A549 (cell line): ENCODE data around the gene LOXL3. TPM values are rescaled to one million over a fixed set of nuclear protein-coding genes. Genes with fewer than 3 reads are reported as not detected.

Experiments used
- ATAC-seq, 2 experiments: fragments of 200-7000 bp in 1 of 2; fragments of >200 bp in 1 of 2; cut with Nextera tagmentation in 1 of 2; cut with Tn5 transposase in 1 of 2; 3 replicates each; pipeline versions ENCODE4 v1.8.0 to v1.9.1; 2018 to 2020; ENCODE audit warnings: mild to moderate bottlenecking in 1 of 2, moderate library complexity in 1 of 2
- CTCF ChIA-PET: fragments of 300-600 bp; sonication (Branson Sonifier 250); formaldehyde crosslinking; extraction: SDS; loops from one replicate; lab custom pipeline; 2021; ENCODE audit warnings: antibody characterized with exemption, inconsistent platforms; lab: Yijun Ruan, JAX
- POLR2A ChIA-PET: fragments of 350-600 bp; formaldehyde crosslinking; extraction: SDS; loops from one replicate; lab custom pipeline; 2021; ENCODE audit warnings: antibody characterized with exemption, inconsistent platforms; lab: Yijun Ruan, JAX
- DNase-seq, 2 experiments: peaks; one replicate each; pipeline versions ENCODE4 v3.0.0 to v3.0.0-alpha.2; 2011 to 2016; ENCODE audit warnings: low read depth in 1 of 2, low spot score in 1 of 2
- FAIRE-seq: peaks from 2 replicates; lab custom pipeline; 2011; peaks lifted over from hg19 to GRCh38; lab: Jason Lieb, UNC
- H3K27ac ChIP-seq, 2 experiments: fragments of >200 bp; sonication (Bioruptor Twin); formaldehyde crosslinking; 3 replicates each; pipeline ENCODE4 v1.5.1; 2016 to 2017
- H3K4me1 ChIP-seq: fragments of >200 bp; sonication (Bioruptor Twin); formaldehyde crosslinking; 3 replicates; pipeline ENCODE4 v1.6.1; 2016
- H3K4me2 ChIP-seq: fragments of >200 bp; sonication (Bioruptor Twin); formaldehyde crosslinking; 3 replicates; pipeline ENCODE4 v1.6.1; 2016
- H3K4me3 ChIP-seq: fragments of >200 bp; sonication (Bioruptor Twin); formaldehyde crosslinking; 3 replicates; pipeline ENCODE4 v1.5.1; 2016
- H3K9me3 ChIP-seq: fragments of >200 bp; sonication (Bioruptor Twin); formaldehyde crosslinking; 3 replicates; pipeline ENCODE4 v1.6.1; 2016
- EHF ChIP-seq: fragments of 250-450 bp; sonication (Bioruptor Pico); IDR thresholded peaks from 2 replicates; pipeline ENCODE4 v1.5.0; 2020; ENCODE audit warnings: mild to moderate bottlenecking
- EHMT2 ChIP-seq: fragments of 200-600 bp; sonication (generic); IDR thresholded peaks from 2 replicates; pipeline ENCODE4 v1.6.1; 2016; ENCODE audit warnings: antibody characterized with exemption, low read depth, mild to moderate bottlenecking, moderate library complexity
- ESRRA ChIP-seq: fragments of 150-350 bp; IDR thresholded peaks from 2 replicates; pipeline ENCODE4 v1.6.1; 2014; ENCODE audit warnings: mild to moderate bottlenecking, low read length, borderline replicate concordance
- FOSL2 ChIP-seq, 2 experiments: fragments of 450-650 bp in 1 of 2; fragments of >200 bp in 1 of 2; sonication (Bioruptor Twin) in 1 of 2; formaldehyde crosslinking; IDR thresholded peaks; 2 replicates each; pipeline versions ENCODE4 v1.5.0 to v1.6.1; 2016 to 2020; ENCODE audit warnings: mild to moderate bottlenecking in 1 of 2, moderate library complexity in 1 of 2
- HOXB5 ChIP-seq: fragments of 250-450 bp; sonication (Bioruptor Pico); IDR thresholded peaks from 2 replicates; pipeline ENCODE4 v1.5.0; 2020; ENCODE audit warnings: mild to moderate bottlenecking, moderate library complexity
- KDM1A ChIP-seq: fragments of 200-600 bp; sonication (generic); IDR thresholded peaks from 2 replicates; pipeline ENCODE4 v1.6.1; 2016; ENCODE audit warnings: low read depth, mild to moderate bottlenecking
- KDM5A ChIP-seq: fragments of 200-600 bp; sonication (generic); IDR thresholded peaks from 2 replicates; pipeline ENCODE4 v1.6.1; 2016; ENCODE audit warnings: antibody characterized with exemption, mild to moderate bottlenecking
- MAFK ChIP-seq: fragments of 450-650 bp; IDR thresholded peaks from 2 replicates; pipeline ENCODE4 v1.6.1; 2014; ENCODE audit not compliant: partially characterized antibody
- PHF8 ChIP-seq: fragments of 200-600 bp; sonication (generic); IDR thresholded peaks from 2 replicates; pipeline ENCODE4 v1.6.1; 2016; ENCODE audit warnings: low read depth, mild to moderate bottlenecking, antibody characterized with exemption, moderate library complexity, borderline replicate concordance
- POLR2AphosphoS2 ChIP-seq: conservative IDR thresholded peaks from 2 replicates; pipeline ENCODE4 v1.6.1; 2012; ENCODE audit warnings: low read length, improper control_type of control experiment, inconsistent platforms
- RAD21 ChIP-seq, 2 experiments: fragments of >200 bp in 1 of 2; sonication (Bioruptor Twin) in 1 of 2; formaldehyde crosslinking in 1 of 2; IDR thresholded peaks in 1 of 2; conservative IDR thresholded peaks in 1 of 2; 2 replicates in 1 of 2; 3 replicates in 1 of 2; pipeline ENCODE4 v1.6.1; 2012 to 2018; ENCODE audit warnings: inconsistent platforms in 1 of 2
- RCOR1 ChIP-seq: fragments of 150-350 bp; IDR thresholded peaks from 2 replicates; pipeline ENCODE4 v1.6.1; 2014; ENCODE audit warnings: antibody characterized with exemption, low read length, low read depth
- RNF2 ChIP-seq: fragments of 200-600 bp; sonication (generic); IDR thresholded peaks from 2 replicates; pipeline ENCODE4 v1.6.1; 2016; ENCODE audit warnings: low read depth, mild to moderate bottlenecking, antibody characterized with exemption, moderate library complexity, borderline replicate concordance
- SREBF2 ChIP-seq: fragments of 450-650 bp; IDR thresholded peaks from 2 replicates; pipeline ENCODE4 v1.6.1; 2014; ENCODE audit warnings: mild to moderate bottlenecking, moderate library complexity
- TP53 ChIP-seq: fragments of 250-450 bp; sonication (Bioruptor Pico); IDR thresholded peaks from 2 replicates; pipeline ENCODE4 v1.5.0; 2021; ENCODE audit warnings: mild to moderate bottlenecking, moderate library complexity
- ZC3H11A ChIP-seq: fragments of 450-650 bp; IDR thresholded peaks from 2 replicates; pipeline ENCODE4 v1.6.1; 2014; ENCODE audit warnings: antibody characterized with exemption, mild to moderate bottlenecking
- ZNF302 ChIP-seq: fragments of 250-450 bp; sonication (Bioruptor Pico); IDR thresholded peaks from 2 replicates; pipeline ENCODE4 v1.9.0; 2021; ENCODE audit warnings: inconsistent platforms, mild to moderate bottlenecking, moderate library complexity
- WGBS: methylation state at CpG from one replicate; pipeline ENCODE4 v1.1.6; 2017; ENCODE audit errors: missing lambda C conversion rate; 5-methylcytosine and 5-hydroxymethylcytosine counted together
- polyA plus RNA-seq, 4 experiments: library from polyadenylated mRNA; depleted of rRNA in 3 of 4; stranded (reverse); fragments of >200 nt; fragmentation: RNase III in 1 of 4; extraction: RNeasy Plus Mini Kit Qiagen cat#74134 plus additional on column Dnase treatment in 1 of 4; gene quantifications; 2 replicates in 3 of 4; 3 replicates in 1 of 4; pipeline ENCODE4 v1.2.3, GENCODE V29; 2011 to 2017
- TF ChIP-seq, protein P1 (sequence below): IDR thresholded peaks from 2 replicates; pipeline ENCODE4 v1.6.1; 2012
- TF ChIP-seq, protein P2 (sequence below): fragments of >200 bp; sonication (Bioruptor Twin); formaldehyde crosslinking; IDR thresholded peaks from 3 replicates; pipeline ENCODE4 v1.6.1; 2016

Gene LOXL3
- polyA plus RNA-seq, 2 of the 4 experiments (the other 2 are of a cell fraction) = 0.27 to 0.30 TPM

DNA sequence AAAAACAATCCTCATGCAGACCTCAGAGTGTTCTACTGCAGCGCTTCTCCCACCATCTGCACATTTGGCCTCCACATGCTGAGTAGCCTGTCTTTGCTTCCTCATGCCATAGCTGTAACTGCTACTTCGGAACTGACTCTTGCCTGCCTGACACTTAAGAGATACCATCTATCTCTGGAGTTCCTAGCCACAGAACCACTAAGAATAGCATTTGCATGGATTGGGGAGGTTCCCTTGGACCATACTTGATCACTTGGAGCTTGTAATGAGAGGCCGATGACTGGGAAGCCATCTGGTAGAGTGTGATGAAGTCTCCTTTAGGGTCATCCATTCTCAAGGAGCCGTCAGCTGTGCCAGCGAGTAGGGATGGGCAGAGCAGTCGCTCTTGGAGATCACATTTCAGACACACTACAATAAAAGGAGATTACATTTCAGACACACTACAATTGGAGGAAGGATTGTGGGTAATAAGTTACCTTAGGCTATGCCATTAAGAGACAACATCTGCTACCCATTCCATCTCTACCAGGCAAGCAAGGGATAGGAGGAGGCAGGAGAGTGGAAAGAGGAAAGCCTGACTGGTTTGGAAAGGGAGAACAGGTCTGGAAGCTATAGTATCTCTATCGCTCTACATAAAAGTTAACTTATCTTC lies 22.6 kb upstream of the LOXL3 start:
- no peak for TF ChIP-seq ZC3H11A
- no peak for TF ChIP-seq POLR2AphosphoS2
- no peak for TF ChIP-seq TP53
- TF ChIP-seq ZNF302 (CRISPR knock-in tag) = no peak
- TF ChIP-seq RCOR1 = no peak
- no peak for TF ChIP-seq RNF2
- TF ChIP-seq PHF8 = no peak
- no peak for TF ChIP-seq MAFK
- TF ChIP-seq EHMT2 = no peak
- TF ChIP-seq FOSL2 (IDR thresholded peaks at IDR 0.05) = no peak
- TF ChIP-seq FOSL2 (CRISPR knock-in tag; IDR thresholded peaks at IDR 0.05) = no peak
- no peak for TF ChIP-seq SREBF2
- TF ChIP-seq RAD21 (conservative IDR thresholded peaks at IDR 0.05 in 1 of 2, IDR thresholded peaks at IDR 0.05 in 1 of 2) = no peak
- TF ChIP-seq EHF (CRISPR knock-in tag) = no peak
- no peak for TF ChIP-seq KDM1A
- WGBS = 78% methylated on average over 7 of the region's 7 CpGs
- H3K4me2 ChIP-seq = no peak overlapping the region
- no peaks in the 10 kb centered on the region for H3K9me3 ChIP-seq
- ATAC-seq = no peak
- H3K27ac ChIP-seq = no peak overlapping the region
- no peak for FAIRE-seq
- no peak for DNase-seq
- H3K4me1 ChIP-seq = no peaks in the 10 kb centered on the region
- CTCF ChIA-PET = interaction anchor here (1.2 to 17.2 kb wide), 4 partner anchors 7 to 93 kb away, joined by 3 to 181 read pairs (median 6); partner anchors contain the start of genes CCDC142 and TTC31
- POLR2A ChIA-PET = no interaction called here
- H3K4me3 ChIP-seq = no peak overlapping the region

DNA sequence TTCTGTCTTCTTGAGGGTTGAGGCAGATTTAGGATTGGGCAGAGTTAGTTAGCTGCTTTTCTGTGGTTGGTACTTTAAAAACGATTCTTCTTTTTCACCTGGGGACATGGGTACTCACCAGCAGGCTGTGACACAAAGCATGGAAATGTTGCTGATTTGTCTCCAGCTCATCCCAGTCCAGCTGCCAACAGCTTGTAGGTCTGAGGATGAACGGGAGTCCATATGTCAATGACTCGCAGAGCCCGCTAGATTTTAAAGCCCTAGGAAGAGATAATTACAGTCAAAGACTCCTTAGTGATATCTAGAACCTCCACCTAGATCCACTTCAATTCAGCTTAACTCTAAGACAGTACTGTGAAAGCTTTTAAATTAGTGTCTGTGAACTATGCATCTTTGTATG lies 21.6 kb upstream of the LOXL3 start:
- H3K4me1 ChIP-seq = no peaks in the 10 kb centered on the region
- TF ChIP-seq, protein P1, sequence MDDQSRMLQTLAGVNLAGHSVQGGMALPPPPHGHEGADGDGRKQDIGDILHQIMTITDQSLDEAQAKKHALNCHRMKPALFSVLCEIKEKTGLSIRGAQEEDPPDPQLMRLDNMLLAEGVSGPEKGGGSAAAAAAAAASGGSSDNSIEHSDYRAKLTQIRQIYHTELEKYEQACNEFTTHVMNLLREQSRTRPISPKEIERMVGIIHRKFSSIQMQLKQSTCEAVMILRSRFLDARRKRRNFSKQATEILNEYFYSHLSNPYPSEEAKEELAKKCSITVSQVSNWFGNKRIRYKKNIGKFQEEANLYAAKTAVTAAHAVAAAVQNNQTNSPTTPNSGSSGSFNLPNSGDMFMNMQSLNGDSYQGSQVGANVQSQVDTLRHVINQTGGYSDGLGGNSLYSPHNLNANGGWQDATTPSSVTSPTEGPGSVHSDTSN = no peak
- TF ChIP-seq, protein P2, sequence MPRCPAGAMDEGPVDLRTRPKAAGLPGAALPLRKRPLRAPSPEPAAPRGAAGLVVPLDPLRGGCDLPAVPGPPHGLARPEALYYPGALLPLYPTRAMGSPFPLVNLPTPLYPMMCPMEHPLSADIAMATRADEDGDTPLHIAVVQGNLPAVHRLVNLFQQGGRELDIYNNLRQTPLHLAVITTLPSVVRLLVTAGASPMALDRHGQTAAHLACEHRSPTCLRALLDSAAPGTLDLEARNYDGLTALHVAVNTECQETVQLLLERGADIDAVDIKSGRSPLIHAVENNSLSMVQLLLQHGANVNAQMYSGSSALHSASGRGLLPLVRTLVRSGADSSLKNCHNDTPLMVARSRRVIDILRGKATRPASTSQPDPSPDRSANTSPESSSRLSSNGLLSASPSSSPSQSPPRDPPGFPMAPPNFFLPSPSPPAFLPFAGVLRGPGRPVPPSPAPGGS = no peak
- H3K9me3 ChIP-seq = no peaks in the 10 kb centered on the region
- no peak for ATAC-seq
- no peak overlapping the region for H3K4me2 ChIP-seq
- POLR2A ChIA-PET = no interaction called here
- no peak overlapping the region for H3K27ac ChIP-seq
- no peak overlapping the region for H3K4me3 ChIP-seq
- no peak for DNase-seq
- no peak for FAIRE-seq
- CTCF ChIA-PET = interaction anchor here (1.3 to 17.2 kb wide), 4 partner anchors 11 to 43 kb away, joined by 3 to 181 read pairs (median 5); no protein-coding TSS in a partner anchor
- WGBS = 64% methylated on average over 4 of the region's 4 CpGs

DNA sequence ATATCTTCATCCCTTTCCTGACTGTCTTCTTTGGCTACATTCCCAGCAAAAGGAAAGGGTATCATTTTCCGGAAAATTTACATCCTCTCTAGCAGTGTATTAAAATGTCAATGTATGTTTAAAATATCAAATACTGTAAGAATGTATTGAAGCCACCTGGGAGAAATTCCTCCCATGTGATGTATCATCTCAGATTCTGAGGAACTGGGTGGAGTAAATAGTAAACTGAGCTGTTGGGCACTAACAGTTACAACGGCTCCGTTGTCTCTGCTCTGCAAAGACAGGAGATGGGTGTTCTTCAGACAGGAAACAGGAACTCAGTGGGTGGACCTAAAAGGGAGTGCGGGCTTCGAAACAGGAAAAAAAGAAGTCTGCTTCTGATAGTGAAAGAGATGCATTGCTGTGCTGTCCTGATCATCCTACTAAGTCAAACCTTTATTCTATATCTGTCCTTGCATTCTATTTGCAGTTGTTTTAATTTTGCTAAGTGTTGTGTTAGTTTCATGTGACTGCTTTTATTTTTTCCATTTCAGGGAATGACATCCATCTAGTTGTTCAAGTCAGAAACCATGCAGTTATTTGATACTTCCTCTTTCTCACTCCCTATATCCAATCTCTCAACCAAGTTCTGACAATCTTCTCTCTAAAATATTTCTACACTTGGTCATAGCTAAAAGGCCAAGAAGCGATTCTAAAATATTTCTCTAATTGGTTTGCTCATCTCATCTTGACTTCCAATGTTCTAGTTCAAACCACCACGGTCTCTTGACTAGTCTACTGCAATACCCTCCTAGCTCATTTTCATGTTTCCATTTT lies 20.2 kb upstream of the LOXL3 start:
- ATAC-seq (peak in 1 of 2 experiments; percentile 73; a peak in 3 of 6 replicates), DNase-seq (no peak), FAIRE-seq (no peak)
- H3K4me2 ChIP-seq = no peak overlapping the region
- H3K27ac ChIP-seq = no peak overlapping the region
- H3K9me3 ChIP-seq = no peaks in the 10 kb centered on the region
- WGBS = 52% methylated on average over 7 of the region's 7 CpGs
- H3K4me3 ChIP-seq = no peak overlapping the region
- H3K4me1 ChIP-seq = no peaks in the 10 kb centered on the region
- CTCF ChIA-PET = interaction anchor here (1.1 to 17.2 kb wide), 6 partner anchors 10 to 91 kb away, joined by 3 to 181 read pairs (median 4); partner anchors contain the start of genes CCDC142 and TTC31
- POLR2A ChIA-PET = interaction anchor here (1.0 kb wide), 1 partner anchor 44 kb away, joined by 3 read pairs; the partner anchor contains the start of genes AUP1 and HTRA2
- no peak for TF ChIP-seq ZNF302 (CRISPR knock-in tag)
- TF ChIP-seq KDM5A = no peak
- no peak for TF ChIP-seq RCOR1
- no peak for TF ChIP-seq HOXB5 (CRISPR knock-in tag)
- no peak for TF ChIP-seq ESRRA
- TF ChIP-seq, all 56 proteins: peak for 0
